Measurements from ENCODE around the gene NDUFAF2.

DNA sequence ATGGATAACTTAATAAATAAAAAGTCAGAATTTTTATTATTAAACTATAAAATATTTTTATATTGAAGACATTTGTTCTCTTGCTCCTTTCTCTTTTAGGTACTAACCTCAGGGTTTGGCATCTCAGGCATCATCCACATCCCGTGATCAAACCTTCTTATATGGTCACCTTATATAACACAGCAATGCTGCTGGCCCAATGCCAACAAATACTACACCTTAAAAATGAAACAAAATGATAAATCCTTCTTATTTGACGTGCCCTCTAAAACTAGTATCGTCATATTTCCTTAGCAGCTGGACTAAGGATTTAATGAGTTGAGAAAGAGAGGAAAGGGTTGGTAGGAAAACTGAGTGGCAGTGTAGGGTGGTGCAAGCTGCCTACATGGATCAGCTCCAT is 56.6 kb downstream of the NDUFAF2 start:
- TF ChIP-seq HOXD13 (CRISPR knock-in tag; IDR thresholded peaks at IDR 0.05; ENCODE audit: borderline replicate concordance) (no peak), ZNF843 (tag by site-specific recombination; IDR thresholded peaks at IDR 0.05) (no peak)
- TF ChIP-seq, protein P1, sequence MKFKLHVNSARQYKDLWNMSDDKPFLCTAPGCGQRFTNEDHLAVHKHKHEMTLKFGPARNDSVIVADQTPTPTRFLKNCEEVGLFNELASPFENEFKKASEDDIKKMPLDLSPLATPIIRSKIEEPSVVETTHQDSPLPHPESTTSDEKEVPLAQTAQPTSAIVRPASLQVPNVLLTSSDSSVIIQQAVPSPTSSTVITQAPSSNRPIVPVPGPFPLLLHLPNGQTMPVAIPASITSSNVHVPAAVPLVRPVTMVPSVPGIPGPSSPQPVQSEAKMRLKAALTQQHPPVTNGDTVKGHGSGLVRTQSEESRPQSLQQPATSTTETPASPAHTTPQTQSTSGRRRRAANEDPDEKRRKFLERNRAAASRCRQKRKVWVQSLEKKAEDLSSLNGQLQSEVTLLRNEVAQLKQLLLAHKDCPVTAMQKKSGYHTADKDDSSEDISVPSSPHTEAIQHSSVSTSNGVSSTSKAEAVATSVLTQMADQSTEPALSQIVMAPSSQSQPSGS (tag by site-specific recombination; IDR thresholded peaks at IDR 0.05; ENCODE audit: low read depth), result no peak
- TF ChIP-seq, protein P2, sequence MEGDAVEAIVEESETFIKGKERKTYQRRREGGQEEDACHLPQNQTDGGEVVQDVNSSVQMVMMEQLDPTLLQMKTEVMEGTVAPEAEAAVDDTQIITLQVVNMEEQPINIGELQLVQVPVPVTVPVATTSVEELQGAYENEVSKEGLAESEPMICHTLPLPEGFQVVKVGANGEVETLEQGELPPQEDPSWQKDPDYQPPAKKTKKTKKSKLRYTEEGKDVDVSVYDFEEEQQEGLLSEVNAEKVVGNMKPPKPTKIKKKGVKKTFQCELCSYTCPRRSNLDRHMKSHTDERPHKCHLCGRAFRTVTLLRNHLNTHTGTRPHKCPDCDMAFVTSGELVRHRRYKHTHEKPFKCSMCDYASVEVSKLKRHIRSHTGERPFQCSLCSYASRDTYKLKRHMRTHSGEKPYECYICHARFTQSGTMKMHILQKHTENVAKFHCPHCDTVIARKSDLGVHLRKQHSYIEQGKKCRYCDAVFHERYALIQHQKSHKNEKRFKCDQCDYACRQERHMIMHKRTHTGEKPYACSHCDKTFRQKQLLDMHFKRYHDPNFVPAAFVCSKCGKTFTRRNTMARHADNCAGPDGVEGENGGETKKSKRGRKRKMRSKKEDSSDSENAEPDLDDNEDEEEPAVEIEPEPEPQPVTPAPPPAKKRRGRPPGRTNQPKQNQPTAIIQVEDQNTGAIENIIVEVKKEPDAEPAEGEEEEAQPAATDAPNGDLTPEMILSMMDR (tag by site-specific recombination; IDR thresholded peaks at IDR 0.05), result no peak

All from HEK293 (cell line).